Cardiac fibroblast (primary cell): ENCODE measurements around the gene PID1.

Source experiments
- DNase-seq, 2 donors: peaks; one replicate each; pipeline versions ENCODE4 v3.0.0 to v3.0.0-alpha.2; 2010; ENCODE audit warnings: low read depth in 2 of 2
- H3K4me3 ChIP-seq, 2 donors: replicated peaks in 1 of 2; 1 replicate in 1 of 2; 2 replicates in 1 of 2; pipeline ENCODE4 v1.5.1; 2011; ENCODE audit warnings: low read depth in 2 of 2, low read length in 2 of 2, mild to moderate bottlenecking in 2 of 2, moderate library complexity in 1 of 2
- TF ChIP-seq, protein P1 (sequence below): IDR thresholded peaks from one replicate; pipeline ENCODE4 v1.5.1; 2011; ENCODE audit warnings: low read depth, mild to moderate bottlenecking, low read length, inconsistent platforms

Gene PID1

DNA sequence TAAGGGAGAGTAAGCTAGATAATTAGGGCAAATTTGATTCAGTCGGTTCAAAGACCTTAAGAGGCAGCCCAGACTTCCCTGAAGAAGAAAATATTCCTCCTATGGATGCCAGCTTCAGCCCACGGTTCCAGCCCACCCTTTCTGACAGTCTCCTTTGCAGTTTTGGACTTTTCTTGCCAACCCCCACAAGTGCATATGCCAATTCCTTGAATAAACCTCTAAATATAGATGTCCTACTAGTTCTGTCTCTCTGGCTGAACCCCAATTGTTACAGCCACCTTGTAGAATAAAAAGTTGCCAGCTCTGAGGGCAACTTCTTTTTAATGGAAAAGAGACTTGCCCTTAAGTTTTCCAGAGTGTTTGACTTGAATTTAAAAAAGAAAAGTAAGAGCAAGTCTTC is 111.7 kb downstream of the PID1 start:
- TF ChIP-seq, protein P1, sequence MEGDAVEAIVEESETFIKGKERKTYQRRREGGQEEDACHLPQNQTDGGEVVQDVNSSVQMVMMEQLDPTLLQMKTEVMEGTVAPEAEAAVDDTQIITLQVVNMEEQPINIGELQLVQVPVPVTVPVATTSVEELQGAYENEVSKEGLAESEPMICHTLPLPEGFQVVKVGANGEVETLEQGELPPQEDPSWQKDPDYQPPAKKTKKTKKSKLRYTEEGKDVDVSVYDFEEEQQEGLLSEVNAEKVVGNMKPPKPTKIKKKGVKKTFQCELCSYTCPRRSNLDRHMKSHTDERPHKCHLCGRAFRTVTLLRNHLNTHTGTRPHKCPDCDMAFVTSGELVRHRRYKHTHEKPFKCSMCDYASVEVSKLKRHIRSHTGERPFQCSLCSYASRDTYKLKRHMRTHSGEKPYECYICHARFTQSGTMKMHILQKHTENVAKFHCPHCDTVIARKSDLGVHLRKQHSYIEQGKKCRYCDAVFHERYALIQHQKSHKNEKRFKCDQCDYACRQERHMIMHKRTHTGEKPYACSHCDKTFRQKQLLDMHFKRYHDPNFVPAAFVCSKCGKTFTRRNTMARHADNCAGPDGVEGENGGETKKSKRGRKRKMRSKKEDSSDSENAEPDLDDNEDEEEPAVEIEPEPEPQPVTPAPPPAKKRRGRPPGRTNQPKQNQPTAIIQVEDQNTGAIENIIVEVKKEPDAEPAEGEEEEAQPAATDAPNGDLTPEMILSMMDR = no peak
- no peak for DNase-seq

GRCh38 chr2:229154381-229154780 is 116.7 kb downstream of the PID1 start:
- DNase-seq = peak in 1 of 2 donors; percentile 54
- TF ChIP-seq, protein P1 = no peak
- H3K4me3 ChIP-seq = no peak overlapping the region

More for the DNA sequence above, 111.7 kb downstream of the PID1 start:
- no peak overlapping the region for H3K4me3 ChIP-seq

GRCh38 chr2:229153951-229154350 is 117.1 kb downstream of the PID1 start:
- no peak overlapping the region for H3K4me3 ChIP-seq
- TF ChIP-seq, protein P1 = no peak
- no peak for DNase-seq

- no peak for DNase-seq
- TF ChIP-seq, protein P1 = no peak
These were observed 117.8 kb downstream of the PID1 start for GRCh38 chr2:229153267-229153666.

GRCh38 chr2:229152674-229153073 is 118.4 kb downstream of the PID1 start:
- DNase-seq = no peak
- TF ChIP-seq, protein P1 = no peak
- no peak overlapping the region for H3K4me3 ChIP-seq

More at GRCh38 chr2:229153267-229153666, 117.8 kb downstream of the PID1 start:
- no peak overlapping the region for H3K4me3 ChIP-seq

DNA sequence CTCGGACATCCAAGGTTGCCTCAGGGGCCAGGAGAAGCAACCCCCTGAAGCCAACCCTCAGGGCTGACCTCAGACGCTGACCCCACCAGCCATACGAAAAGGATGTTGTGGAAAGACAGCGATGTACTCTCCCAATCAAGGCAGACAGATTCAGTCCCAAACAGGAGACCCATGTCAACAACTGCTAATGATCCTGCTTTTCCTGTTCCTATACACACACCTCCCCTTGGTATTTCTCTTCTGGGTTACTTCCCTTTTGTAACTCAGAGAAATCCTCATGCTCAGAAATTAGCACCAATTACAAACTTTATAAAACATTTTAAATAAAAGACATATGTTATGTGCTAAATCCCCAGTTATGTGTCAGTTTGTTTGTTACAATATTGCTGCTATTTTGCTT is 120.8 kb downstream of the PID1 start:
- DNase-seq = no peak
- no peak overlapping the region for H3K4me3 ChIP-seq
- TF ChIP-seq, protein P1 = no peak

GRCh38 chr2:229141424-229142025 is 129.6 kb downstream of the PID1 start:
- DNase-seq = peak; percentile 53 to 90
- TF ChIP-seq, protein P1 = no peak
- no peak overlapping the region for H3K4me3 ChIP-seq
